CD4-positive, alpha-beta T cell treated with Interleukin-10 for 1 hour (primary cell): Measurements from ENCODE around the gene SNORC.

Experiments
- DNase-seq: peaks from one replicate; pipeline ENCODE4 v3.0.0-alpha.2; 2020

The SNORC gene

DNA sequence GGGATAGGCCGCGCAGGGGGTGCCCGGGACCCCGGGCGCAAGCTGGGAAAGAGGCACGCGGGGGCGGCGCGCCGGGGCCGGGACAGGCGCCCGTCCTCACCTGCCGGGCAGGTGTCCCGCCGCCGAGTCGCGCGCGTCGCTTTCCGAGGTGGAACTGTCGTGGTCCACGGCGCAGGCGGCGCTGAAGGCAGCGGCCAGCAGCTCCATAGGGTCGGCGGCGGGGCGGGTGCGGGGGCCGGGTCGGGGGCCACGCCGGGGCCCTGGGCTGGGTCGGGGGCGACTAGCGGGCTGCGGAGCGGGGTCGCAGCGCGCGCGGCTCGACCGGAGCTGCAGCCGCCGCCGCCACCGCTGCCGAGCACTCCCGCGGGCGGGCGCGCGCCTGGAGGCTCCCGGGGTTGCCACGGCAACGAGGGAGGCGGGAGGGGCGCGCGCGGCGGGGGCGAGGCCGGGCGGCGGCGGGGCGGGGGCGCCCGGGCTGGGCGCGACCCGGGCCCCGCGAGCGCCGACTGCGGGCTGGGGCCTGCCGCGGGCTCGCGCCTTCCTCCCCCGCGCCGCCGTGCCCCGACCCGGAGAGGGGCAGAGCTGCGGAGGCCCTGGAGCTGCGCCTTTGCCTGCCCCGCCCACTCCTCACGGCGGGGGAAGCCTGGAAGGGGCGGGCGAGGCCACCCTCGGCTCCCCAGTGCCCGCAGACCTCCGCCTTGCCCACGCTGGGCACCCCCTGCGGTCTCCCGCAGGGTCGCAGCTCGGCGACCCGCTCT is 57.9 kb downstream of the SNORC start:
- no peak for DNase-seq
